HG03432 (cell line): Measurements from ENCODE around the gene DGKE.
A peak's percentile ranks its signal among the peaks of the same experiment; 100 is the strongest.

ENCODE experiments used
- ATAC-seq: cut with Tn5 transposase; IDR thresholded peaks from one replicate; pipeline ENCODE4 v1.9.1; 2021; ENCODE audit warnings: mild to moderate bottlenecking, moderate library complexity; ENCODE audit not compliant: unreplicated experiment

Gene DGKE

GRCh38 chr17:56845934-56846333, 12.0 kb downstream of the DGKE start:
- no peak for ATAC-seq

- ATAC-seq = no peak
These were observed 13.2 kb downstream of the DGKE start for GRCh38 chr17:56847106-56847505.

- no peak for ATAC-seq
These were observed 15.2 kb downstream of the DGKE start for GRCh38 chr17:56849131-56849530.

GRCh38 chr17:56850591-56850990, 16.6 kb downstream of the DGKE start:
- ATAC-seq = no peak

- no peak for ATAC-seq
These were observed 17.1 kb downstream of the DGKE start for GRCh38 chr17:56851008-56851407.

GRCh38 chr17:56861899-56862298, 27.9 kb downstream of the DGKE start:
- ATAC-seq = no peak

GRCh38 chr17:56863974-56864373, 30.0 kb downstream of the DGKE start:
- ATAC-seq = no peak

GRCh38 chr17:56866076-56866475, 32.1 kb downstream of the DGKE start:
- ATAC-seq = no peak

GRCh38 chr17:56866496-56866895, 32.5 kb downstream of the DGKE start:
- ATAC-seq = no peak

- no peak for ATAC-seq
These were observed 34.0 kb downstream of the DGKE start for GRCh38 chr17:56867948-56868376.

GRCh38 chr17:56868716-56869115, 34.8 kb downstream of the DGKE start:
- ATAC-seq = no peak

GRCh38 chr17:56870081-56870651, 36.2 kb downstream of the DGKE start:
- peak; percentile 75 for ATAC-seq

- ATAC-seq = no peak
These were observed 42.8 kb downstream of the DGKE start for GRCh38 chr17:56876766-56877179.

- no peak for ATAC-seq
These were observed 45.3 kb downstream of the DGKE start for GRCh38 chr17:56879280-56879679.

- no peak for ATAC-seq
These were observed 46.2 kb downstream of the DGKE start for GRCh38 chr17:56880133-56880532.

GRCh38 chr17:56880571-56880970, 46.6 kb downstream of the DGKE start:
- ATAC-seq = no peak

GRCh38 chr17:56881685-56882295, 47.8 kb downstream of the DGKE start:
- no peak for ATAC-seq

GRCh38 chr17:56883616-56884015, 49.7 kb downstream of the DGKE start:
- no peak for ATAC-seq

GRCh38 chr17:56884483-56885311, 50.7 kb downstream of the DGKE start:
- no peak for ATAC-seq

GRCh38 chr17:56885312-56885657, 51.3 kb downstream of the DGKE start:
- ATAC-seq = no peak

GRCh38 chr17:56886288-56886731, 52.4 kb downstream of the DGKE start:
- no peak for ATAC-seq

- no peak for ATAC-seq
These were observed 53.2 kb downstream of the DGKE start for GRCh38 chr17:56887105-56887504.
